ENCODE results near the gene BIN2. TPM values are rescaled to one million over a fixed set of nuclear protein-coding genes. Genes with fewer than 3 reads are reported as not detected.

Gene BIN2
- total RNA-seq, 1 donor: not detected

GRCh38 chr12:51368640-51369517, 44.9 kb upstream of the BIN2 start:
- no peak overlapping the region for H3K4me3 ChIP-seq (ENCODE audit: low read depth, low read length)
- peak; percentile 53 for DNase-seq (ENCODE audit: low read depth)
- no peak for TF ChIP-seq CTCF (IDR thresholded peaks at IDR 0.05; ENCODE audit: insufficient read depth, low read depth, low read length)

- no peak overlapping the region for H3K4me3 ChIP-seq (ENCODE audit: low read depth, low read length)
- no peak for TF ChIP-seq CTCF (IDR thresholded peaks at IDR 0.05; ENCODE audit: insufficient read depth, low read depth, low read length)
- DNase-seq (ENCODE audit: low read depth): no peak
Measured at GRCh38 chr12:51365276-51365675, 41.3 kb upstream of the BIN2 start.

DNA sequence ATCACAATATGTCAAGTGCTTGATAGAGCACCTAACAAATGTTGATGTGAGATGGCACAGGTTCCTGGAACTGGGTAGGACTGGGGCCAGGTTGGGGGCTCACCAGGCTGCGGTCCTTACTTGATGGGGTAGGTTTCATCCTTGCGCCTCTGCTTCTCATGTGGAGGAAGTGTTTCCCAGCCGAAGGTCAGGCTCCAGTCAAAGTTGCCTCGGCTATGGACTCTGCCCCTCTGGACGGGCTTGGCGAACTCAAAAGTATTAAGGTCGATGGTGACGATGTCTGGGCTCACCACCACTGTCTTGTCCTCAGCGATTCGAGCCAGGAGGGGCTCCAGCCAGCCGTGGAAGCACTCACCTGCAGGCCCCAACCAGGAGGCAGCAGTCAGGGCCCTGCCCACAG, 40.0 kb upstream of the BIN2 start:
- no peak for TF ChIP-seq CTCF (IDR thresholded peaks at IDR 0.05; ENCODE audit: insufficient read depth, low read depth, low read length)
- no peak for DNase-seq (ENCODE audit: low read depth)
- no peak overlapping the region for H3K4me3 ChIP-seq (ENCODE audit: low read depth, low read length)

DNA sequence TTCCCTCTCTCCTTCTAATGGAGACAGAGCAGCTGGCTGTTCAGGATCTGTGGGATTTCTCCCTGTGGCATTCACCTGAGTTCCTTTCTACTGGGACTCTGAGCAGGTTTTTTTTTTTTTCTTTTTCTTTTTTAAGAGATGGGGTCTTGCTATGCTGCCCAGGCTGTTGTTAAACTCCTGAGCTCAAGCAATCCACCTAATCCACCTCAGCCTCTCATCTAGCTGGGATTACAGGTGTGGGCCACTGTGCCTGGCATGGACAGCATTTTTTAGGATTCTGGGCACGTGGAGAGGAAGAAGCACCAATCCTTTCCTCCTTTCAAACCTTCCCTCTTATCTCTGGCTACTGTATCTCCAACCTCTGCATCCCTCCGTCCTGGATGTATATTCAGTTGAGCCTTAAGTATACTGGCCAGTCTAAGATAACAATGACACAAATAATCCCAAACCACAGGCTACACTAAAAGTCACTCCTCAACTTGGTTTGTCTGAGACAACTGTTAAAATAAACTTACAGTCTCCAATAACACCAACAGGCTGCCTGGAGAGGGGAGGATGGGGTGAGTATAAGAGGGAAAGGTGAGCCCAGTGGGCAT, 38.9 kb upstream of the BIN2 start:
- DNase-seq (ENCODE audit: low read depth): no peak
- no peak overlapping the region for H3K4me3 ChIP-seq (ENCODE audit: low read depth, low read length)
- no peak for TF ChIP-seq CTCF (IDR thresholded peaks at IDR 0.05; ENCODE audit: insufficient read depth, low read depth, low read length)

GRCh38 chr12:51362307-51362706, 38.3 kb upstream of the BIN2 start:
- no peak overlapping the region for H3K4me3 ChIP-seq (ENCODE audit: low read depth, low read length)
- TF ChIP-seq CTCF (IDR thresholded peaks at IDR 0.05; ENCODE audit: insufficient read depth, low read depth, low read length): no peak
- DNase-seq (ENCODE audit: low read depth): no peak

DNA sequence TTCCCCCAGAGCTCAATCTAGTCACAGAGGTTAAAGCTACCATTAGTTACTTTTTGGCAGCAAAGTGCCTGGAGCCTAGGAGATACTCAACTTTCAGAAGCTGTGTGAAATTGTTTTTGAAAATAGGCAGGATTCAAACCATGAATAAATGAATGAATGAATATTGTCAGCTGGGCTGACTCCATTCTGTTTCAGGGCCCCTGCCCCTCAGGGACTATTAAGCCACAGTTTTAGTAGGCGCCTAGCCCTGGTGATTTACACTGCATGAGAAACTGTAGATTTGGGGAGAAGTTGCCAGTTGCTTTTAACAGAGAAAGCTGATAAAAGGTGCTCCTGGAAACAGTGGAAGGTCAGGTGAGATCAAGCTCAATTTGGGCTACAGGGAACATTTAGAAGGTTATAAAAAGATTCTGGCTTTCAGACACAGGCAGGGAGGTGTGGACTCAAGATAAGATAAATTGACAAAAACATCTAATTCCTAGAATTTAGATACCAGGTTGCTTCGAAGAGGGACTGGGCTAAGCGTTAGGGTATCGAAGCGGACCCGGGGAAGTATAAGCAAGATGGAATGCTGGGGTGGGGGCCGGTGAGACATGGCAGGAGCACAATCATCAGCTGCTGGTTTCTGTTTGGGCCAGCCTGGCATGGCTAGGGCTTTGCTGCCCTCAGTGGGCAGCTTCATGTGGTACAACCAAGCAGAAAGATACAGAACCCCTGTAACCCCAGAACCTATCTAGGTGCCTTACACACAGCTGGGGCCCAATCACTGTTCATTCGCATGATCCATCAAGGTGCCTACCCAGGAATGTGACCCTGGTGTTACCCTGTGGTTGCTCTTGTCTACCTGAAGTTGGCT, 37.4 kb upstream of the BIN2 start:
- TF ChIP-seq CTCF (IDR thresholded peaks at IDR 0.05; ENCODE audit: insufficient read depth, low read depth, low read length): no peak
- DNase-seq (ENCODE audit: low read depth): no peak
- no peak overlapping the region for H3K4me3 ChIP-seq (ENCODE audit: low read depth, low read length)
